H9 (cell line): ENCODE data around the gene EPHA8. TPM values are rescaled to one million over a fixed set of nuclear protein-coding genes. Genes with fewer than 3 reads are reported as not detected.

Source experiments
- DNase-seq: peaks from one replicate; pipeline ENCODE4 v3.0.0-alpha.2; 2017
- H2AFZ ChIP-seq: one replicate; pipeline ENCODE4 v1.6.1; 2013; ENCODE audit warnings: mild to moderate bottlenecking, low read length, control low read depth, moderate library complexity
- H2AK5ac ChIP-seq: 2 replicates; pipeline ENCODE4 v1.6.1; 2013; ENCODE audit warnings: low read length, control low read depth, mixed read lengths; ENCODE audit not compliant: insufficient read length
- H2BK120ac ChIP-seq: one replicate; pipeline ENCODE4 v1.6.1; 2013; ENCODE audit warnings: low read depth, mild to moderate bottlenecking, low read length, control low read depth, inconsistent platforms; ENCODE audit not compliant: poor library complexity, severe bottlenecking
- H2BK12ac ChIP-seq: 2 replicates; pipeline ENCODE4 v1.6.1; 2013; ENCODE audit warnings: low read length, control low read depth, mixed read lengths, low read depth; ENCODE audit not compliant: insufficient read length
- H2BK15ac ChIP-seq: 2 replicates; pipeline ENCODE4 v1.6.1; 2013; ENCODE audit warnings: low read depth, low read length, control low read depth
- H2BK20ac ChIP-seq: one replicate; pipeline ENCODE4 v1.6.1; 2013; ENCODE audit warnings: low read depth, mild to moderate bottlenecking, low read length, control low read depth, inconsistent platforms; ENCODE audit not compliant: poor library complexity, severe bottlenecking
- H2BK5ac ChIP-seq: 2 replicates; pipeline ENCODE4 v1.6.1; 2013; ENCODE audit warnings: low read length, control low read depth, mixed read lengths; ENCODE audit not compliant: insufficient read length
- H3K14ac ChIP-seq: 2 replicates; pipeline ENCODE4 v1.6.1; 2013; ENCODE audit warnings: low read length, control low read depth; ENCODE audit not compliant: insufficient read depth
- H3K18ac ChIP-seq: 2 replicates; pipeline ENCODE4 v1.6.1; 2013; ENCODE audit warnings: low read depth, mild to moderate bottlenecking, mixed read lengths, low read length, control low read depth; ENCODE audit not compliant: insufficient read length
- H3K23ac ChIP-seq: 2 replicates; pipeline ENCODE4 v1.6.1; 2013; ENCODE audit warnings: low read length, control low read depth, mixed read lengths, low read depth; ENCODE audit not compliant: insufficient read length
- H3K23me2 ChIP-seq: 2 replicates; pipeline ENCODE4 v1.6.1; 2013; ENCODE audit warnings: low read depth, mild to moderate bottlenecking, mixed read lengths, low read length, control low read depth; ENCODE audit not compliant: insufficient read length, poor library complexity, severe bottlenecking
- H3K27ac ChIP-seq: 2 replicates; pipeline ENCODE4 v1.5.1; 2013; ENCODE audit warnings: low read length, control low read depth, mixed read lengths, low read depth; ENCODE audit not compliant: insufficient read length
- H3K27me3 ChIP-seq: 2 replicates; pipeline ENCODE4 v1.6.1; 2013; ENCODE audit warnings: low read length, control low read depth, inconsistent platforms; ENCODE audit not compliant: insufficient read depth
- H3K4ac ChIP-seq: 2 replicates; pipeline ENCODE4 v1.6.1; 2013; ENCODE audit warnings: low read depth, mild to moderate bottlenecking, control low read depth, inconsistent platforms, low read length, moderate library complexity
- H3K4me1 ChIP-seq: 2 replicates; pipeline ENCODE4 v1.6.1; 2013; ENCODE audit warnings: low read length, control low read depth, inconsistent platforms; ENCODE audit not compliant: insufficient read depth
- H3K4me2 ChIP-seq: 2 replicates; pipeline ENCODE4 v1.6.1; 2013; ENCODE audit warnings: low read length, control low read depth, mixed read lengths; ENCODE audit not compliant: insufficient read length, insufficient read depth
- H3K56ac ChIP-seq: 2 replicates; pipeline ENCODE4 v1.6.1; 2013; ENCODE audit warnings: low read depth, mild to moderate bottlenecking, mixed read lengths, low read length, control low read depth; ENCODE audit not compliant: insufficient read length
- H3K79me1 ChIP-seq: 2 replicates; pipeline ENCODE4 v1.6.1; 2013; ENCODE audit warnings: low read depth, mild to moderate bottlenecking, moderate library complexity, low read length, control low read depth, inconsistent platforms; ENCODE audit not compliant: insufficient read depth, poor library complexity, severe bottlenecking
- H3K79me2 ChIP-seq: 2 replicates; pipeline ENCODE4 v1.6.1; 2013; ENCODE audit warnings: low read length, control low read depth, inconsistent platforms; ENCODE audit not compliant: insufficient read depth
- H3K9ac ChIP-seq: 2 replicates; pipeline ENCODE4 v1.6.1; 2013; ENCODE audit warnings: low read length, control low read depth, mixed read lengths; ENCODE audit not compliant: insufficient read length; ENCODE audit errors: extremely low read depth
- H3K9me3 ChIP-seq: one replicate; pipeline ENCODE4 v1.6.1; 2013; ENCODE audit warnings: low read depth, low read length, inconsistent platforms; ENCODE audit not compliant: control insufficient read depth
- H3T11ph ChIP-seq: one replicate; pipeline ENCODE4 v1.6.1; 2013; ENCODE audit warnings: mild to moderate bottlenecking, low read length, control low read depth, inconsistent platforms
- H4K20me1 ChIP-seq: one replicate; pipeline ENCODE4 v1.6.1; 2013; ENCODE audit not compliant: control insufficient read depth, insufficient read length, insufficient read depth
- H4K5ac ChIP-seq: 2 replicates; pipeline ENCODE4 v1.6.1; 2013; ENCODE audit warnings: low read depth, mild to moderate bottlenecking, mixed read lengths, low read length, control low read depth; ENCODE audit not compliant: insufficient read length
- H4K8ac ChIP-seq: replicated peaks from 2 replicates; pipeline ENCODE4 v1.6.1; 2013; ENCODE audit warnings: low read length, control low read depth, mixed read lengths, low read depth; ENCODE audit not compliant: insufficient read length
- H4K91ac ChIP-seq: 2 replicates; pipeline ENCODE4 v1.6.1; 2013; ENCODE audit warnings: low read depth, mild to moderate bottlenecking, moderate library complexity, mixed read lengths, low read length, control low read depth; ENCODE audit not compliant: insufficient read length
- H3K27ac Mint-ChIP-seq, 3 experiments: 2 replicates in 2 of 3; 3 replicates in 1 of 3; pipeline ENCODE4 v1.8.0; 2020 to 2021; ENCODE audit warnings: mixed read lengths in 3 of 3, mild to moderate bottlenecking in 1 of 3, moderate library complexity in 1 of 3
- H3K27me3 Mint-ChIP-seq: 2 replicates; pipeline ENCODE4 v1.8.0; 2021; ENCODE audit warnings: low read depth, mild to moderate bottlenecking, moderate library complexity, mixed read lengths
- H3K36me3 Mint-ChIP-seq, 3 experiments: 2 replicates in 2 of 3; 3 replicates in 1 of 3; pipeline ENCODE4 v1.8.0; 2020 to 2021; ENCODE audit warnings: low read depth in 3 of 3, mixed read lengths in 3 of 3; ENCODE audit not compliant: insufficient read depth in 1 of 3
- H3K4me1 Mint-ChIP-seq, 2 experiments: 2 replicates each; pipeline ENCODE4 v1.8.0; 2020; ENCODE audit warnings: mixed read lengths in 2 of 2
- H3K4me3 Mint-ChIP-seq, 2 experiments: 2 replicates in 1 of 2; 3 replicates in 1 of 2; pipeline ENCODE4 v1.8.0; 2020 to 2021; ENCODE audit warnings: mild to moderate bottlenecking in 2 of 2, mixed read lengths in 2 of 2, moderate library complexity in 1 of 2
- H3K9me3 Mint-ChIP-seq, 2 experiments: 2 replicates in 1 of 2; 3 replicates in 1 of 2; pipeline ENCODE4 v1.8.0; 2020; ENCODE audit warnings: mild to moderate bottlenecking in 2 of 2, mixed read lengths in 2 of 2, moderate library complexity in 1 of 2
- whole genome bisulfite sequencing: extraction: QIAGEN DNeasy Blood & Tissue Kit; methylation state at CpG from one replicate; pipeline ENCODE4 v1.1.7; 2013; ENCODE audit warnings: missing lambda C conversion rate, low lambda C conversion rate, mixed read lengths; ENCODE audit not compliant: insufficient read length; ENCODE audit errors: extremely low coverage; 5-methylcytosine and 5-hydroxymethylcytosine counted together
- total RNA-seq: library from RNA; stranded (reverse); gene quantifications from 2 replicates; pipeline ENCODE4 v1.2.1, GENCODE V29; 2021
- TF ChIP-seq, protein P1 (sequence below): fragments of 200-600 bp; sonication (generic); conservative IDR thresholded peaks from 3 replicates; pipeline ENCODE4 v1.8.0; 2021; ENCODE audit warnings: antibody characterized with exemption, mild to moderate bottlenecking

The EPHA8 gene
- total RNA-seq, 1 experiment from 2014 or later: 3.4 TPM

DNA sequence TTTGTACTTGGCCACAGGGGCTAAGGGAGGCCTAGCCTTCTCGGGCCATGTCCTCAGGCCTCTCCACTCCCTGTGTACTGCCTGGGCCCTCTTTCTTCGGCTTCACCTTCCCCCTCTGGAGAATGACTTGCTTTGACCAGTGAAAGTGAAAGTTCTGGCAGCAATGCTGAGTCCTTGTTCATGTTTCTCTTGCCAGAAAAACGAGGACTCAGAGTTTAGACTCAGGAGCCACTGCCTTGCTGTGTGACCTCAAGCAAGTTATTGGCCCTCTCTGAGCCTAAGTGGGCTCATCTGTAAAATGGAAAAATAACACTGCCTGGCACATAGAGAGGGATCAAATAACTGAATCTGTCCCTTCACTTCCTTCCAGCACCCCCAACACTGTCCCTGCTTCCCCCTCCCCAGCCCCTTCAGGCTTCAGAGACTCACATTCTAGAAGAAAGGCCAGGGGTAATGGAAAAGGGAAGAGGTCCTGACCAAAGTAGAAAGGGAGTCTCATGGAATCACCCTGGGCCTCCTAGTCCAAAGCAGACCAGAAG is 74.7 kb downstream of the EPHA8 start:
- Histone ChIP-seq H3K4me1 (no peaks in the 10 kb centered on the region), H2BK20ac (no peak overlapping the region), H3K79me1 (no peaks in the 10 kb centered on the region), H3K4ac (no peak overlapping the region), H3K14ac (no peak overlapping the region), H2BK5ac (no peak overlapping the region), H3K27ac (no peak overlapping the region), H2BK12ac (no peak overlapping the region), H3T11ph (no peak overlapping the region), H3K27me3 (no peaks in the 10 kb centered on the region), H2BK120ac (no peak overlapping the region), H3K23me2 (no peaks in the 10 kb centered on the region), H2AK5ac (no peak overlapping the region), H4K8ac (no peak overlapping the region), H3K18ac (no peak overlapping the region), H4K91ac (no peak overlapping the region), H3K79me2 (no peaks in the 10 kb centered on the region), H2AFZ (no peak overlapping the region), H3K9ac (no peak overlapping the region), H4K20me1 (peaks cover 3% of the 10 kb centered on the region), H4K5ac (no peak overlapping the region), H3K56ac (no peak overlapping the region), H3K4me2 (no peak overlapping the region), H3K9me3 (no peaks in the 10 kb centered on the region), H3K23ac (no peak overlapping the region), H2BK15ac (0 out of 2 replicates have a peak overlapping the region, but pooled peaks have one; percentile 10)
- H3K27ac Mint-ChIP-seq: no peak overlapping the region
- WGBS: no CpG with 5 or more reads among the region's 3 CpGs
- H3K36me3 Mint-ChIP-seq: no peaks in the 10 kb centered on the region; a peak in 1 of 7 replicates
- H3K4me3 Mint-ChIP-seq: no peak overlapping the region; a peak in 1 of 5 replicates
- DNase-seq: no peak
- TF ChIP-seq, protein P1, sequence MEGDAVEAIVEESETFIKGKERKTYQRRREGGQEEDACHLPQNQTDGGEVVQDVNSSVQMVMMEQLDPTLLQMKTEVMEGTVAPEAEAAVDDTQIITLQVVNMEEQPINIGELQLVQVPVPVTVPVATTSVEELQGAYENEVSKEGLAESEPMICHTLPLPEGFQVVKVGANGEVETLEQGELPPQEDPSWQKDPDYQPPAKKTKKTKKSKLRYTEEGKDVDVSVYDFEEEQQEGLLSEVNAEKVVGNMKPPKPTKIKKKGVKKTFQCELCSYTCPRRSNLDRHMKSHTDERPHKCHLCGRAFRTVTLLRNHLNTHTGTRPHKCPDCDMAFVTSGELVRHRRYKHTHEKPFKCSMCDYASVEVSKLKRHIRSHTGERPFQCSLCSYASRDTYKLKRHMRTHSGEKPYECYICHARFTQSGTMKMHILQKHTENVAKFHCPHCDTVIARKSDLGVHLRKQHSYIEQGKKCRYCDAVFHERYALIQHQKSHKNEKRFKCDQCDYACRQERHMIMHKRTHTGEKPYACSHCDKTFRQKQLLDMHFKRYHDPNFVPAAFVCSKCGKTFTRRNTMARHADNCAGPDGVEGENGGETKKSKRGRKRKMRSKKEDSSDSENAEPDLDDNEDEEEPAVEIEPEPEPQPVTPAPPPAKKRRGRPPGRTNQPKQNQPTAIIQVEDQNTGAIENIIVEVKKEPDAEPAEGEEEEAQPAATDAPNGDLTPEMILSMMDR: no peak
- H3K27me3 Mint-ChIP-seq: peaks cover 3% of the 10 kb centered on the region
- H3K9me3 Mint-ChIP-seq: no peaks in the 10 kb centered on the region
- H3K4me1 Mint-ChIP-seq: peaks cover 6 to 9% of the 10 kb centered on the region in 2 experiments
